Activated naive CD4-positive, alpha-beta T cell (primary cell): ENCODE measurements around the gene RHBDD1.

Experiments used
- DNase-seq, 4 experiments: peaks; one replicate each; lab custom pipeline; 2025; lab: John Stamatoyannopoulos, UW

The RHBDD1 gene

GRCh38 chr2:227031379-227031778 is 195.5 kb downstream of the RHBDD1 start:
- DNase-seq: no peak

GRCh38 chr2:227033471-227034148 is 197.8 kb downstream of the RHBDD1 start:
- DNase-seq: no peak

DNA sequence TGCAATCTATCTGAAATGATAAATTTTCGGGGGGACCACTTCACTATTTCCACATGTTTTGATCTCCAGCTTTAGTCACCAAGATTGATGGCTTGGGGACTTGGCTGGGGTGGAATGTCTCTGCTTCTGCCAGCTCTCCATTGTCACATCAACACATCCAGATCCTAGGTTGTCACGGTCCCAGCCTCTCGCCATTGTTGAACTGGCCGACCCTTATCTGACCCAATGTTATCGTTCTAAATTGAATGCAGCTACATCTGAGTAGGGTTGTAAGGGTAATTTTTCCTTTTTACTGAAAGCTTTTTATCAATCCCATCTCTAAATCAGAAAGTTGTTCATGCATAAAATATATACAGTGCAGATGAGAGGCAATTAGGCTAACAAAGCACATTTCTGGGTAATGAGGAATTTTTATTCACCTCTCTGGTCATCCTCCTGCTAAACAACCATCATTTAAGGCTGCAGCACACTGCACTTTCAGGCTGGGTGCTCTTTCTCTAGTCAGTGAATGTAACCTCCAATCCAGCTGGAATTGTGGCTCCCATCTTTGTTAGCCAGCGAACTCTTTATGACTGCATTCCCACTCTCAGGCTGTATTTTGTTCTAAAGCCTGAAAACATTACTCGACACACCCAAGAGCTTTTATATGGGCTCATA is 200.0 kb downstream of the RHBDD1 start:
- DNase-seq: no peak

- DNase-seq: no peak
Measured at GRCh38 chr2:227036527-227036926, 200.7 kb downstream of the RHBDD1 start.

DNA sequence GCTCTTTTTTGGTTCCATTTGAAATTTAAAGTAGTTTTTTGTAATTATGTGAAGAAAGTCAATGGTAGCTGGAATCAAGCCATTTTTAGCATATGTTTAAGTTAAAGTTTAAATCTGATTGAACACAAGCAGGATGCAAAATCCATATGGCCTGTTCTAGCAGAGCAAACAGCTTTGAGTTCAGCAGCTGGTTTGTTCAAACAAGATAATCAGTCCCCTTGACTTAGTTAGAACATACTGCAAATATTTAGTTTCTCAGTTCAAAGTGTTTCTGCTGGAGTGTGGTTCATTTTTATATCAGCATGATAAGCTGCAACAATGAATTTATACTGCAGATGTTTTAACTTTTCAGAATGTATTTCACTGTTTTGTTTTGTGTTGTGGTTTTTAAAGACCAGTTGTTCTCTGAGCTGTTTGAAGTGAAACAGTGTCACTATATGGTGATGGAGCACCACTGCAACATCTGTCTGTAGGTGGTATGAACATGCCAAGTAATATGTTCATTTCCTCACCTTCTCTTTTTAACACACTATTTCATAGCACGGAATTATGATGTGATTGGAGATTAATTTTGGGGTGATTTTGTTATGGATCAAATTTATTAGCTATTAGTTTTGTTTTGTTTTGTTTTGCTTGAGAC is 202.8 kb downstream of the RHBDD1 start:
- DNase-seq: no peak

- DNase-seq: no peak
Measured at GRCh38 chr2:227043981-227044380, 208.1 kb downstream of the RHBDD1 start.
